ENCODE measurements around the gene IL17REL.
"Not testable (repeated sequence)": the region's sequence is repeated elsewhere in the genome, so short reads cannot be mapped to it uniquely, and the experiment has no call there.

The IL17REL gene

GRCh38 chr22:50001388-50002231, 11.0 kb downstream of the IL17REL start:
- DNase-seq = peak; percentile 27

DNA sequence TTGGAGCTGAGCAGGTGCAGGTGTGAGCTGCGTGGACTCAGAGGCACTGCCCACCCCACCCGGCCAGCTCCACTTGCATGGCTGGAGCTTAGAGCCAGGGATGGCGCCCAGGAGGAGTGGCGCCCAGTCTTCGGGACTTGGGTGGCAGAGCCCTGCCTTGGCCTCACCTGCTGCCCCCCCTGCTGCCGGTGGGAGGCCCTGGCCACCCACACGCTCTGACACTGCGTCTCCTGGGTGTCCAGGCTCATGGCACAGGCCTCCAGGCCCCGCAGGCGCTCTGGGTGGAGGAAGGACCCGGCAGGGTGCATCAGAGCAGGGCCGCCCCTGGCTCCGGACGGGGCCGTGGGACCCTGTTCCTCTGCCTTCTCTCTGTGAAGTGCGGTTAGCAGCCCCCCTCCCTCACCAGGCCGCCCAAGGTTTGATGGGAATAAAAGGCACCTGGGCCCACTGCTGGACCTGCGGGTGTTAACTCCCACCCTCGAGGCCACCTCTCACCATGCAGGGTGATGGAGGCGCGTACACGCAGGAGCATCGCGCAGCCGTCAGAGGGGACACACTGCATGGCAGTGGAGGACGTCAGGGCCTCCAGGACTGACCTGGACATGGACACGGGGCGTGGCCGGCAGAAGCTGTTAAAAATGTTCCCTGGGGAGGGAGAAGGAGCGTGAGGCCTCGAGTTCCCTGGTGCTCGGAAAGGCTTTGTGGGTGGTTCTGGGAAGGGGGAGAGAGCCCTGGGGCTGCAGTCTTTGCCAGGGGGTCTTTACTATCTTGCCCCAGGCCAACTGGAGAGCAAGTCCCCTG, 11.8 kb downstream of the IL17REL start:
- DNase-seq = peak; percentile 22

- DNase-seq = peak; percentile 19
Measured at GRCh38 chr22:49999946-50000586, 12.5 kb downstream of the IL17REL start.

DNA sequence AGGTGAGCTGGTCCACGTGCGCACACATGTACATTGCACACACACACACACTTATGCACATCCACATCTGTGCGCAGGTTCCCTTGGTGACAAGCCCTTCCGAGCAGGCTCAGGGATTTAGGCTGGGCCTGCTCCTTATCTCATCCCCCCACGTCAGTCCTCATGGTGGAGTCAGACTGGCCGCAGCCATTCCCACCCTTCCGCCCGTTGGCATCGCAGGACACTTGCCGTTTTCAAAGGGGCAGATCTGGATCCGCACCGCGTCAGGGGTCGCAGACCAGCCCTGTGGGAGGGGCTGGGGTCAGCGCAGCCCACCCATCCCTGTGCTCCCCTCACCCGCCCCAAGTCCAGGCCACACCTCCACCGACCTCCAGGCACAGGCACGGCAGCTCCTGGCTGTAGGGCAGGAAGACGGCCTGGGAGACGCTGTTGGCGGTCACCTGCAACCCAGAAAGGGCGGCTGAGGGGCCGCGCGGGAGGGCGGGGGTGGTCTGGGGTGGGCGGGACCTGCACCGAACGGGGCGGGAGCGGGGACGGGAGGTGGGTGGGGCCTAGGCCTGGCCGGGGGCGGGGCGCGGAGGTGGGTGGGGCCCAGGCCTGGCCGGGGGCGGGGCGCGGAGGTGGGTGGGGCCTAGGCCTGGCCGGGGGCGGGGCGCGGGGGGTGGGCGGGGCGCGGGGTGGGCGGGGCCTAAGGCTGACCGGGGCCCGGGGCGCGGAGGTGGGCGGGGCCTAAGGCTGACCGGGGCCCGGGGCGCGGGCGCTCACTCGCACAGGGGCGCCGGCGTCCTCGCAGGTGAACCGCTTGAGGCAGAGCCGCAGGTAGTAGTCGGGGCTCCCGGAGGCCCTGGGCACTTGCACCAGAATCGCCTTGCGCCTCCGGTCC, 13.3 kb downstream of the IL17REL start:
- DNase-seq = peak; percentile 53

DNA sequence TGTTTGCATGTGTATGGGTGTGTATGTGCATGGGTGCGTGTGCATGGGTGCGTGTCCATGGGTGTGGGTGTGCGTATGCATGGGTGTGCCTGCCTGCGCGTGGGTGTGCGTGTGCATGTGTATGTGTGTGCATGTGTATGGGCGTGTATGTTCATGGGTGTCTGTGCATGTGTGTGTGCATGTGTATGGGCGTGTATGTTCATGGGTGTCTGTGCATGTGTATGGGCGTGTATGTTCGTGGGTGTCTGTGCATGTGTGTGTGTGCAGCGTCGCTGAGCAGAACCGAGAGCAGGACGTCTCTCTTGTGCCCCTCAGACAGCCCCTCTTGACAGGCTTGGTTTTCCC, 13.9 kb downstream of the IL17REL start:
- peak; percentile 21 for DNase-seq

- peak; percentile 22 for DNase-seq
Measured at GRCh38 chr22:49997932-49998717, 14.4 kb downstream of the IL17REL start.

DNA sequence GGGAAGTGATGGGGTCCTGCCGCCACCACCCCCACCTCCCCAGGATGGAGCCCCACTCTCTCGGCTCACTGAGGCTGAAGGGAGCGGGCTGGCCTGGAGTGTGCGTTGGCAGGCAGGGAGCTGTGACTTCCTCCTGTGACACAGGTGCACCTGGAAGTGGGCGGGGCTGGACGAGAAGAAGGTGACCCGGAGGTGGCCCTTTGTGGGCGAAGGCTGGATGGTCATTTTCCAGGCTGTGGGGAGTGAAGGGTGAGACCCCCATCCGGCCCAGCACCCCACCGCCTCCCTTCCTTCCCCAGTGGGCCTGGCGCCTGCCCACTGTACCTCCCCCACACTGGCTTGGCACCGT, 15.3 kb downstream of the IL17REL start:
- DNase-seq = peak; percentile 21

DNA sequence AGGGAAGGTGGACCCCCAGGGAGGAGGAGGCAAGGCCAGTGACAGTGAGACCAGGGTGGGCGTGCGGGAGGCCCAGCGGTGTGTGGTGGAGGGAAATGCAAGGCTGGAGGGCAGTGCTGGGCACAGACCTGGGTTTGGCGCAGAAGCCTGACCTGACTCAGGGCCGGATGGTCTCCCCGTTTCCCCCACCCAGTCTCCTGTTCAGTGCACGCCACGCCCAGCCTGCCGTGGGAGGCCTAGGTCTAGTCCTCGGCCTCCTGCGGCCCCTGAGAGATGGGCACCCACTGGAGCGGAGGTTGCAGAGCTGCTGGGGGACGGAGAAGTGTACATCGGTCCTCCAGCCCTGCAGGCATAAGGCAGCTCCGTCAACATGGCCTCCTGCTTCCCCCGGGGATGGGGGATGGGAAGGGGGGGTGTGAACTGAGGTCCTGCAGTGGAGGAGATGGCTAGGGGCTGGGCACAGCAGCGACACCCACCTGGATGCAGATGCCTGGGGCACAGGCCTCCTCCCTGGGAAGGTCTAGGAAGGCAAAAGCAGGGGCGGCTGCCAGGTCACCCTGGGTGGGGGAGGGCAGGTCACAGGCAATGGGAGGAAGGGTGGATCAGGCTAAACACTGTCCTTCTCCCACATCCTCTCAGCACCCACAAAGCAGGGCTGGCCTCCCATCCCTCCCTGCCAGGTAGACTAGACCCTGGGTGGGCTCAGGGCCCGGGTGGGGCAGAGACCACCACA, 15.9 kb downstream of the IL17REL start:
- DNase-seq = peak; percentile 19

- peak; percentile 18 for DNase-seq
Measured at GRCh38 chr22:49996119-49996517, 16.4 kb downstream of the IL17REL start.

DNA sequence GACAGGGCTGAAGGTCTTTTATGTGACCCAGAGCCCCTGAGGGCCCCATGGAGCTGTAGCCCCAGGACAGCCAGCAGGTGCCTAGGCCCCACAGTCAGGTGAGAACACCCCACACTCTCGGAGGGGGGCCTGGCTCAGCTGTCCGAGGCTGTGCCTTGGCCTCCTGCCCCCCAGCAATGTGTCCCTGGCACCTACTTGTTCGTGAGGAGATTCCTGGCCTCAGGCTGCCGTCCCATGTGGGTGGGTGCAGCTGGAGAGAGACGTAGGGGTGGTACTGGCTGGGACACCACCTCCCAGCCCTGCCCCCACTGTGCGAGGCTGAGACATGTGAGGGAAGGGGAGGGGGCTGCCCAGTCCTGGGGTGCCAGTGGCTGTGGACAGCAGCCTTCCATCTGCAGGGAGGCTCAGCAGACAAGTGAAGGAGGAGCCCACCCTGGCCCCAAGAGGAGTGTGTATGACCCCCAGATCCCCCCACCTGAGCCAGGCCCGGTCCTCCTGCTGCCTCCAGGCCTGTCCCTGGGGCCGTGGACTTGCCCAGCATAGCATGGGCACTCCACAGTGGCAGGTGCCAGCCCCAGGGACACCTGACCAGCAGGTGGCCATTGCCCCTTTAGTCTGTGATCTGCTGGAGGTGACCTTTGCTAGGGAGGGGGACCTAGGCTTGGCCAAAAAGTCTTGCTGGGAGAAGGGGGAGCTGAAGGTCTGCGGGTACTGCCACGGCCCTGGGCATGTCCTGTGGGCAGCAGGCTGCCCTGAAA, 17.0 kb downstream of the IL17REL start:
- DNase-seq = peak; percentile 17

DNA sequence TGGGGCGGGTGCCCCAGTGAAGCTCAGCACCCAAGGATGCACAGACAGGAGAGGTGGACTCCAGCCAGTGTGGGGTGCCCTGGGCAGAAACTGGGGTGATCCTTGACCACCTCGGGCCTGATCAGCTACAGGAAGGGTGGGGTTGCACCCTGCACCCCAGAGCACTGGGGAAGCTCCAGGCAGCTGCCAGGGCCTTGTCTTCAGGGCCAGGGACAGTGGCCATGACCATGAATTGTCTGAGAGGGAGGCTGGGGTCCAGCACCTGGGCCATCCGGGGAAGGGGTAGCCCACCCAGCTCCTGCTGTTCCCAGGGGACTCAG, 17.6 kb downstream of the IL17REL start:
- no peak for DNase-seq

DNA sequence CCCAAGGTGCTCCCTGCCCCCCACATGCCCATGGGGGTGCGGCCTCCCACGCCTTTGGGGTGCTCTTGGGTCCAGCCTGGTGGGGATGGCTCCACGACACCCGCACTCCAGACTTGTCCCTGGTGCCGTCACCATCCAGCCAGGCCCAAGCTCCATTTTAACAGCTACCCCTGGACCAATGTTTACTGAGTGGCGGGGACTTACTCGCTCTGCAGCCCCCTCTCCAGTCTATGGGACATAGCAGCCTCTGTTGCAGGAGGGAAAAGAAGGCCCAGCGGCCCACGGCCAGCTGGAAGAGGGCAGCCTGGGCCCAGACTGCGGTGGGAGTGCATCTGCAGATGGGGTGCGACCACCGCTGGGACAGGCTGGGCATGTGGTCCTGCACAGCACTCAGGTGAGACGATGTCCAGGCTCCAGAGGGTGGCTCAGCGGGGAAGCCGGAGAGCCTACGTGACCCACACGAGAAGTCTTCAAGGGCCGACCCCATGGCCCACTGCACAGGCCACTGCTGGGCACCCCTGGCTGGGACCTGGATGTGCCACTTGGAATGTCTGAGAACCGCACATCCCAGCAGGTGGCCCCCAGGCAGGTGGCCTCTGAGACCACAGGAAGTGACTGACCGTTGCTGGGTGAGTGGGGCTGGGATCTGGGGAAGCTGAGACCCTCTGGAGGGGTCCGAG, 18.1 kb downstream of the IL17REL start:
- DNase-seq = no peak

GRCh38 chr22:49993649-49994360, 18.8 kb downstream of the IL17REL start:
- no peak for DNase-seq

DNA sequence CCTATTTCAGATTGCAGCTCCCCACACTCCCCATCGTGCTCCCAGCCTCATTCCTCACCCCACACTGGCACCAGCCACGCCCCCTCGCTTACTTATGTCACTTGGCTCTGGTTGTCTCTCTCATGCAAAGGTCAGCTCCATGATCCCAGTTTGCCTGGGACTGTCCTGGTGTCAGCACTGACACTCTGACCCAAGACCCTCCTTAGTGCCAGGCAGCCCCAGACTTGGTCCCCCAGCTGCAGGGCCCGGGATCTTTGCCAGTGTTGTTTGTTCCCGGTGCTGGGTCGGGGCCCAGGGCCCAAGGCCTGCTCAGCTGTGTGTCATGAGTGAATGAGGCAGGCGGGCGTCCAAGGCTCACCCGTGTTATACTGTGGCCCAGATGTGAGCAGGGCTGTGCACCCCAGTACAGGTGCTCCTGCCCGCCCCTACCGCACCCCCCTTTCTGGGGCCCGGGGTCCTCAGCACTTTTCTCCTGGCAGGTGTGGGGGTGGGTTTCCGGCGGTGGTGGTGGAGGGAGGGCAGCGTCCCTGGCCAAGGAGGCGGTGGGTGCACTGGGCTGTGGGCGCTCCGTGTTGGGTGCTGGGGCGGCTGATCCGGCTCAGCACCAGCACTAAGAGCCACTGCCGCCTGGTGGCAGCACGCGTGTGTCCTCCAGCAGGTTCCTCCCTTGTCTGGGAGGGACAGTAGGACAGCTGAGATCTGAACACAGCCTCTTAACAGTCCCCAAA, 19.5 kb downstream of the IL17REL start:
- peak; percentile 80 for DNase-seq

DNA sequence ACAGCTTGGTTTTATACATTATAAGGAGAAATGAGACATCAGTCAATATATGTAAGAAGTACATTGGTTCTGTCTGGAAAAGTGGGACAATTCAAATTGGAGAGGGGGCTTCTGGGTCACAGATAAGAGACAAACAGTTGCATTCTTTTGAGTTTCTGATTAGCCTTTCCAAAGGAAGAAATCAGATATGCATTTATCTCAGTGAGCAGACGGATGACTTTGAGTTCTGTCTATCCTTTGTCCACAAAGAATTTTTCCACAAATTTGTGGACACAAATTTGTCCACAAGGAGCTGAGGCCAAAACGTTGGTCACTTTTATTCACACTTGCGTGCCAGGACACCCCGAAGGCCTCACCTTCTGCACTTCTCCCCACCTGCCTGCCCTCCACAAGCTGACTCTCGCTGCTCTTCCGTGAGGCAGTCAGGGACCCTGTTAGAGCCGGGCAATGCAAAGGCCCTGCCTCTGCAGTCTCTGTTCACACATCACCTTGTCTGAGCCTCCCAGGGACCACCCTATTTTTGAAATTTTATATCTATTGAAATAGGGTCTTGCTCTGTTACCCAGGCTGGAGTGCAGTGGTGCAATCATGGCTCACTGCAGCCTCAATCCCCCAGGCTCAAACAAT, 20.5 kb downstream of the IL17REL start:
- DNase-seq = no peak

GRCh38 chr22:49991167-49991566, 21.4 kb downstream of the IL17REL start:
- DNase-seq = no peak

- not testable (repeated sequence) for DNase-seq
Measured at GRCh38 chr22:49989826-49990225, 22.7 kb downstream of the IL17REL start.

DNA sequence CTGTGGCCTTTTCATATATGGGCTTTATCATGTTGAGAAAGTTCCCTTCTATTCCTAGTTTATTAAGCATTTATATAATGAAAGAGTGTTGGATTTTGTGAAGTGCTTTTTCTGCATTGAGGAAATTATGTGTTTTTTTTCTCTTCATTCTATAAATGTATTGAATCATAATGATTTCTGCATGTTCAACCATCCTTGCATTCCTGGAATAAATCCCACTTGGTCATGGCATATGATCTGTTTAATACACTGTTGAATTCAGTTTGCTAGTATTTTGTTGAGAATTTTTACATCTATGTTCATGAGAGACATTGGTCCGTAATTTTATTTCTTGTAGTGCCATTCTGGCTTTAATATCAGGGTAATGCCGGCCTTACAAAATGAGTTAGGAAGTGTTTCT, 26.2 kb downstream of the IL17REL start:
- DNase-seq = no peak

Data from stimulated activated CD8-positive, alpha-beta memory T cell treated with anti-CD3 and anti-CD28 coated beads, Interleukin-4, amount 100 ng/mL, for 48 hours (primary cell).